Ecto neural progenitor cell (in vitro differentiated cells): ENCODE results near the gene CHST5.

ENCODE experiments used
- DNase-seq: peaks from one replicate; pipeline ENCODE4 v3.0.0-alpha.2; 2018; ENCODE audit warnings: low spot score

Gene CHST5

GRCh38 chr16:75535901-75536300, at the start of gene CHST5:
TSS of gene CHST5 (minus strand) at chr16:75536108. CDS start at chr16:75530384, 5,724 bp downstream.
- DNase-seq, result no peak

- DNase-seq, result no peak
Observed at GRCh38 chr16:75584108-75584507, 48.2 kb upstream of the CHST5 start.

GRCh38 chr16:75579281-75579834, 43.5 kb upstream of the CHST5 start:
- DNase-seq, result no peak

GRCh38 chr16:75578725-75579124, 42.8 kb upstream of the CHST5 start:
- no peak for DNase-seq

- DNase-seq, result no peak
Observed at GRCh38 chr16:75578212-75578611, 42.3 kb upstream of the CHST5 start.

- no peak for DNase-seq
Observed at GRCh38 chr16:75576384-75576811, 40.5 kb upstream of the CHST5 start.

GRCh38 chr16:75575958-75576357, 40.0 kb upstream of the CHST5 start:
- DNase-seq, result no peak

GRCh38 chr16:75573955-75574354, 38.0 kb upstream of the CHST5 start:
- no peak for DNase-seq

- DNase-seq, result no peak
Observed at GRCh38 chr16:75572864-75573542, 37.1 kb upstream of the CHST5 start.

GRCh38 chr16:75570396-75571065, 34.6 kb upstream of the CHST5 start:
- no peak for DNase-seq

GRCh38 chr16:75567911-75568310, 32.0 kb upstream of the CHST5 start:
- DNase-seq, result no peak

- DNase-seq, result no peak
Observed at GRCh38 chr16:75566758-75567255, 30.9 kb upstream of the CHST5 start.

- peak; percentile 95 for DNase-seq
Observed at GRCh38 chr16:75566040-75566757, 30.3 kb upstream of the CHST5 start, which contains the start of gene GABARAPL2. TSS of gene GABARAPL2 (plus strand) at chr16:75566379. CDS start at chr16:75566487, 108 bp downstream.

GRCh38 chr16:75565640-75566039, 29.7 kb upstream of the CHST5 start:
- no peak for DNase-seq

GRCh38 chr16:75559564-75560372, 23.9 kb upstream of the CHST5 start:
- DNase-seq, result no peak

- DNase-seq, result no peak
Observed at GRCh38 chr16:75558846-75559401, 23.0 kb upstream of the CHST5 start.

GRCh38 chr16:75556431-75556950, 20.6 kb upstream of the CHST5 start:
- DNase-seq, result no peak

- DNase-seq, result peak; percentile 98
Observed at GRCh38 chr16:75555707-75556430, 20.0 kb upstream of the CHST5 start, which contains the start of gene TMEM231. TSS of gene TMEM231 (minus strand) at chr16:75556252. CDS start at chr16:75556209, 43 bp downstream.

GRCh38 chr16:75555213-75555706, 19.4 kb upstream of the CHST5 start:
- DNase-seq, result peak; percentile 91

GRCh38 chr16:75552951-75553350, 17.0 kb upstream of the CHST5 start:
- no peak for DNase-seq
